Limb (tissue), 2 donors: Measurements from ENCODE around the gene PRELID2.
A peak's percentile ranks its signal among the peaks of the same experiment; 100 is the strongest.
"Not testable (repeated sequence)": the region's sequence is repeated elsewhere in the genome, so short reads cannot be mapped to it uniquely, and the experiment has no call there.

Experiments
- DNase-seq, 2 donors: peaks; one replicate each; pipeline ENCODE4 v3.0.0-alpha.2; 2016; ENCODE audit errors: extremely low spot score in 2 of 2

The PRELID2 gene

GRCh38 chr5:145834917-145835847 is at the start of gene PRELID2:
Gene PRELID2 (minus strand): TSS chr5:145835342. CDS start chr5:145835251, 91 bp downstream.
- peak; percentile 90 for DNase-seq

GRCh38 chr5:145874765-145875164 is 39.6 kb upstream of the PRELID2 start:
- no peak for DNase-seq

- no peak for DNase-seq
These were observed 37.8 kb upstream of the PRELID2 start, which contains the start of gene GRXCR2 for GRCh38 chr5:145872914-145873313. Gene GRXCR2 (minus strand): TSS chr5:145873014. CDS start chr5:145872968, 46 bp downstream.

- no peak for DNase-seq
These were observed 37.3 kb upstream of the PRELID2 start for GRCh38 chr5:145872486-145872885.

GRCh38 chr5:145869753-145870152 is 34.6 kb upstream of the PRELID2 start:
- DNase-seq: no peak

GRCh38 chr5:145867806-145868205 is 32.7 kb upstream of the PRELID2 start:
- DNase-seq: no peak

- not testable (repeated sequence) for DNase-seq
These were observed 29.3 kb upstream of the PRELID2 start for GRCh38 chr5:145864432-145864831.

- DNase-seq: no peak
These were observed 27.9 kb upstream of the PRELID2 start for GRCh38 chr5:145863003-145863402.

- DNase-seq: no peak
These were observed 24.8 kb upstream of the PRELID2 start for GRCh38 chr5:145859897-145860296.

GRCh38 chr5:145859453-145859852 is 24.3 kb upstream of the PRELID2 start:
- DNase-seq: no peak

- DNase-seq: no peak
These were observed 23.8 kb upstream of the PRELID2 start for GRCh38 chr5:145858959-145859358.

GRCh38 chr5:145856285-145856818 is 21.2 kb upstream of the PRELID2 start:
- DNase-seq: peak; percentile 55 to 78

GRCh38 chr5:145855763-145856267 is 20.7 kb upstream of the PRELID2 start:
- no peak for DNase-seq

GRCh38 chr5:145854651-145855258 is 19.6 kb upstream of the PRELID2 start:
- no peak for DNase-seq

GRCh38 chr5:145853781-145854376 is 18.7 kb upstream of the PRELID2 start:
- no peak for DNase-seq

- no peak for DNase-seq
These were observed 17.8 kb upstream of the PRELID2 start for GRCh38 chr5:145852990-145853389.

- DNase-seq: no peak
These were observed 13.7 kb upstream of the PRELID2 start for GRCh38 chr5:145848854-145849253.

GRCh38 chr5:145847499-145848497 is 12.7 kb upstream of the PRELID2 start:
- DNase-seq: no peak

- DNase-seq: no peak
These were observed 10.9 kb upstream of the PRELID2 start for GRCh38 chr5:145846081-145846480.

- DNase-seq: no peak
These were observed 6.2 kb upstream of the PRELID2 start for GRCh38 chr5:145841299-145841698.
